ENCODE measurements around the gene MTMR3.

GRCh38 chr22:30040499-30041260, 157.7 kb downstream of the MTMR3 start:
- TF ChIP-seq CTCF (IDR thresholded peaks at IDR 0.05; ENCODE audit: low read depth, low read length, poor library complexity, severe bottlenecking) (no peak), EZH2phosphoT487 (IDR thresholded peaks at IDR 0.05; ENCODE audit: borderline replicate concordance, low read length) (no peak)

Measured in DOHH2 (cell line).